GM19468 (cell line): ENCODE measurements around the gene PIERCE2.
"Not testable (repeated sequence)": the region's sequence is repeated elsewhere in the genome, so short reads cannot be mapped to it uniquely, and the experiment has no call there.

Experiments
- ATAC-seq: cut with Tn5 transposase; IDR thresholded peaks from one replicate; pipeline ENCODE4 v1.9.1; 2021; ENCODE audit warnings: mild to moderate bottlenecking, moderate library complexity, moderate number of reproducible peaks; ENCODE audit not compliant: unreplicated experiment; ENCODE audit errors: extremely low read depth

The PIERCE2 gene

GRCh38 chr15:55420171-55420866 lies 12.0 kb downstream of the PIERCE2 start:
- no peak for ATAC-seq

DNA sequence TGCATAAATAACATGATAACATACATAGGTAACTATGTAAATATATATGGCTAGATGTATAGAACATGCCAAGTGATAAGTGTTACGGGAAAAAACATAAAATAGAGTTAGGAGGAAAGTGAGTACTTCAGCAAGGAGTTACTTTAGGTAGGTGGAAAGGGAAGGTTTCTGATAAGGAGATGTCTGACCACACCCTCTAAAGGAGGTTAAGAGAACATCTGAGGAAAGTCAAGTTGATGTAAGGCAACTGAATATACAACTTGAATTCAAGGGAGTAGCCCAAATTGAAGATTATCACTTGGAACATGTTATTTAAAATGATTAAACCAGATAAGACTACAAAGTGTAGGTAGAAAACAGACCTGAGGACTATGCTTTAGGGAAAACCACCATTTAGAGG lies 13.8 kb downstream of the PIERCE2 start:
- no peak for ATAC-seq

- ATAC-seq: peak; percentile 41
Observed at GRCh38 chr15:55434989-55435825, 26.9 kb downstream of the PIERCE2 start.

GRCh38 chr15:55443141-55443540 lies 34.8 kb downstream of the PIERCE2 start:
- not testable (repeated sequence) for ATAC-seq

GRCh38 chr15:55445936-55446335 lies 37.6 kb downstream of the PIERCE2 start:
- ATAC-seq: not testable (repeated sequence)

GRCh38 chr15:55446379-55447029 lies 38.2 kb downstream of the PIERCE2 start:
- not testable (repeated sequence) for ATAC-seq

DNA sequence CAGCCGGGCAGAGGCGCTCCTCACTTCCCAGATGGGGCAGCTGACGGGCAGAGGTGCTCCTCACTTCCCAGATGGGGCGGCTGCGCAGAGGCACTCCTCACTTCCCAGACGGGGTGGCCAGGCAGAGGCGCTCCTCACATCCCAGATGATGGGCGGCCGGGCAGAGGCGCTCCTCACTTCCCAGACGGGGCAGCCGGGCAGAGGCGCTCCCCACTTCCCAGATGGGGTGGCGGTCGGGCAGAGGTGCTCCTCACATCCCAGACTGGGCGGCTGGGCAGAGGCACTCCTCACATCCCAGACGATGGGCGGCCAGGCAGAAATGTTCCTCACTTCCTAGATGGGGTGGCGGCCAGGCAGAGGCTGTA lies 38.7 kb downstream of the PIERCE2 start:
- ATAC-seq: not testable (repeated sequence)

- ATAC-seq: no peak
Observed at GRCh38 chr15:55457401-55458022, 49.2 kb downstream of the PIERCE2 start.

- no peak for ATAC-seq
Observed at GRCh38 chr15:55461447-55461846, 53.2 kb downstream of the PIERCE2 start.

- ATAC-seq: no peak
Observed at GRCh38 chr15:55468321-55468720, 60.0 kb downstream of the PIERCE2 start.
